Measurements from ENCODE around the gene CEP112. TPM values are rescaled to one million over a fixed set of nuclear protein-coding genes. Genes with fewer than 3 reads are reported as not detected.

The CEP112 gene
- total and polyA plus RNA-seq, 2 of the 13 experiments (the other 11 are each of a cell fraction or from before 2014, with no cell fraction given) = 1.2 to 3.4 TPM

- TF ChIP-seq, protein P1, sequence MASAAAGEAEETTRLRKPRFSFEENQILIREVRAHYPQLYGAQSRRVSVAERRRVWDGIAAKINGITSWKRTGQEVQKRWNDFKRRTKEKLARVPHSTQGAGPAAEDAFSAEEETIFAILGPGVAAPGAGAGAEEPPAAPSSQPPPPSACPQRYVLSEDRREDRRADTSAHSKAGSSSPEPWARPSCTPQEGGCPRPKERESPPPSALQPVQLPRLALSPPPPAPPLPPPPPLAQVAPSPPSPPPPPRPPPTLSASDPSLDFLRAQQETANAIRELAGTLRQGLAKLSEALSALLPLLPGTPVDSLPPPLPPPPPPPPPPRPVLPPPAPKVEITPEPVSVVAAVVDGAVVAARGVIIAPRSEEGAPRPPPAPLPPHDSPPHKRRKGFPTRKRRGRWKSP (CRISPR knock-in tag; IDR thresholded peaks at IDR 0.05) = no peak
- no peak for TF ChIP-seq HOXA7 (CRISPR knock-in tag; IDR thresholded peaks at IDR 0.05)
- peak; percentile 94 for TF ChIP-seq RBM22 (optimal IDR thresholded peaks at IDR 0.05; ENCODE audit: low read length)
- TF ChIP-seq FOXP1 (IDR thresholded peaks at IDR 0.05) = peak; percentile 63; the same call in 1 of the 2 replicates
- TF ChIP-seq FOXP1 (CRISPR knock-in tag; IDR thresholded peaks at IDR 0.05) = no peak
- TF ChIP-seq TEF (CRISPR knock-in tag; IDR thresholded peaks at IDR 0.05) = no peak
- no peak for TF ChIP-seq ZBTB20 (CRISPR knock-in tag; IDR thresholded peaks at IDR 0.05; ENCODE audit: borderline replicate concordance, low read depth)
- TF ChIP-seq IRF9 (CRISPR knock-in tag; IDR thresholded peaks at IDR 0.05; ENCODE audit: borderline replicate concordance) = no peak
- TF ChIP-seq FOXK1 (CRISPR knock-in tag; IDR thresholded peaks at IDR 0.05; ENCODE audit: borderline replicate concordance, low read depth) = no peak; the same call in 1 of the 2 replicates
- no peak for TF ChIP-seq SMARCE1 (IDR thresholded peaks at IDR 0.05; ENCODE audit: borderline replicate concordance)
- TF ChIP-seq ZNF629 (CRISPR knock-in tag; conservative IDR thresholded peaks at IDR 0.05) = no peak
- no peak for TF ChIP-seq ISL2 (CRISPR knock-in tag; IDR thresholded peaks at IDR 0.05)
- TF ChIP-seq NFATC3 (CRISPR knock-in tag; IDR thresholded peaks at IDR 0.05) = no peak
- no peak for TF ChIP-seq NAIF1 (CRISPR knock-in tag; IDR thresholded peaks at IDR 0.05; ENCODE audit: borderline replicate concordance)
- no peak for TF ChIP-seq ZNF234 (CRISPR knock-in tag; conservative IDR thresholded peaks at IDR 0.05)
- peak; percentile 5; the same call in 1 of the 2 replicates for TF ChIP-seq ZGPAT (CRISPR knock-in tag; IDR thresholded peaks at IDR 0.05)
- TF ChIP-seq GLI4 (CRISPR knock-in tag; IDR thresholded peaks at IDR 0.05; ENCODE audit: borderline replicate concordance) = no peak
- TF ChIP-seq SIX4 (CRISPR knock-in tag; IDR thresholded peaks at IDR 0.05) = 0 out of 2 replicates have a peak, but pooled peaks have one; percentile 26
- TF ChIP-seq SATB2 (CRISPR knock-in tag; IDR thresholded peaks at IDR 0.05) = no peak
- TF ChIP-seq IRF1 (CRISPR knock-in tag; IDR thresholded peaks at IDR 0.05; ENCODE audit: low read depth) = no peak
- TF ChIP-seq, protein P2, sequence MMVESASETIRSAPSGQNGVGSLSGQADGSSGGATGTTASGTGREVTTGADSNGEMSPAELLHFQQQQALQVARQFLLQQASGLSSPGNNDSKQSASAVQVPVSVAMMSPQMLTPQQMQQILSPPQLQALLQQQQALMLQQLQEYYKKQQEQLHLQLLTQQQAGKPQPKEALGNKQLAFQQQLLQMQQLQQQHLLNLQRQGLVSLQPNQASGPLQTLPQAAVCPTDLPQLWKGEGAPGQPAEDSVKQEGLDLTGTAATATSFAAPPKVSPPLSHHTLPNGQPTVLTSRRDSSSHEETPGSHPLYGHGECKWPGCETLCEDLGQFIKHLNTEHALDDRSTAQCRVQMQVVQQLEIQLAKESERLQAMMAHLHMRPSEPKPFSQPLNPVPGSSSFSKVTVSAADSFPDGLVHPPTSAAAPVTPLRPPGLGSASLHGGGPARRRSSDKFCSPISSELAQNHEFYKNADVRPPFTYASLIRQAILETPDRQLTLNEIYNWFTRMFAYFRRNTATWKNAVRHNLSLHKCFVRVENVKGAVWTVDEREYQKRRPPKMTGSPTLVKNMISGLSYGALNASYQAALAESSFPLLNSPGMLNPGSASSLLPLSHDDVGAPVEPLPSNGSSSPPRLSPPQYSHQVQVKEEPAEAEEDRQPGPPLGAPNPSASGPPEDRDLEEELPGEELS (CRISPR knock-in tag; IDR thresholded peaks at IDR 0.05) = peak; percentile 60; the same call in 1 of the 2 replicates
- no peak for TF ChIP-seq ZNF546 (CRISPR knock-in tag; conservative IDR thresholded peaks at IDR 0.05)
Measured at GRCh38 chr17:66211047-66211810, 19.3 kb upstream of the CEP112 start (continued).

All from HepG2 (cell line).